ENCODE results near the gene ZFAND3. TPM values are rescaled to one million over a fixed set of nuclear protein-coding genes. Genes with fewer than 3 reads are reported as not detected.

ZFAND3 gene
- total and polyA plus RNA-seq, 2 experiments from 2014 or later = 16.9 to 28.2 TPM

DNA sequence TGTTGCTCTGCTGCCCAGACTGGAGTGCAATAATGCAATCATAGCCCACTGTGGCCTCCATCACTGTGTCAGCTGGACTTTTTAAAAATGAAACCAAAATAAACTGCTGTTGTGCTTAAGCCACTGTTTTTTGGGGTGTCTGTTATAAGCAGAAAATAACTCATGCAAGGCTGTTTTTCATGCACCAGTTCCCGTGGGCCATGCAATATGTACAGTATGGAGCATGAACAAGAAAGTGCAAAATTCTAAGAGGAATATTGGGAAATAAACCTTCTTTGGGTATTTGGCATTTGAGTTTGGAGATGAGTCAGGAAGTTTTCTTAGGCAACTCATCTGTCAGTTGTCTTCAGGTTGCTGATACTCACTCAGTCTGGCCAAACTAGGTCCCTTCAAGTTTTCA, 14.9 kb upstream of the ZFAND3 start:
- H3K9me3 Mint-ChIP-seq = no peaks in the 10 kb centered on the region
- no peaks in the 10 kb centered on the region for H3K36me3 ChIP-seq (ENCODE audit: insufficient read depth)
- H3K27ac Mint-ChIP-seq = no peak overlapping the region
- no peak overlapping the region for H3K4me2 ChIP-seq
- DNase-seq (ENCODE audit: low spot score) (no peak), ATAC-seq (no peak)
- no peak overlapping the region for H3K4me3 Mint-ChIP-seq
- H3K27me3 ChIP-seq (ENCODE audit: insufficient read depth) = no peaks in the 10 kb centered on the region
- no peaks in the 10 kb centered on the region for H3K79me2 ChIP-seq (replicated peaks; ENCODE audit: insufficient read depth)
- no peaks in the 10 kb centered on the region for H3F3A ChIP-seq (replicated peaks; ENCODE audit: low read depth)
- H3K4me3 ChIP-seq = no peak overlapping the region
- H3K27me3 Mint-ChIP-seq (ENCODE audit: insufficient read depth, low read depth, poor library complexity) = peaks cover 6% of the 10 kb centered on the region
- peaks cover 7% of the 10 kb centered on the region for H3K4me1 ChIP-seq (ENCODE audit: insufficient read depth)
- no peak overlapping the region for H2AFZ ChIP-seq
- H3K4me1 Mint-ChIP-seq = peaks cover 12% of the 10 kb centered on the region
- TF ChIP-seq EZH2phosphoT487 (IDR thresholded peaks at IDR 0.05; ENCODE audit: unreplicated experiment) = no peak
- no peak for TF ChIP-seq EZH2 (IDR thresholded peaks at IDR 0.05; ENCODE audit: low read depth, unreplicated experiment)
- TF ChIP-seq, protein P1, sequence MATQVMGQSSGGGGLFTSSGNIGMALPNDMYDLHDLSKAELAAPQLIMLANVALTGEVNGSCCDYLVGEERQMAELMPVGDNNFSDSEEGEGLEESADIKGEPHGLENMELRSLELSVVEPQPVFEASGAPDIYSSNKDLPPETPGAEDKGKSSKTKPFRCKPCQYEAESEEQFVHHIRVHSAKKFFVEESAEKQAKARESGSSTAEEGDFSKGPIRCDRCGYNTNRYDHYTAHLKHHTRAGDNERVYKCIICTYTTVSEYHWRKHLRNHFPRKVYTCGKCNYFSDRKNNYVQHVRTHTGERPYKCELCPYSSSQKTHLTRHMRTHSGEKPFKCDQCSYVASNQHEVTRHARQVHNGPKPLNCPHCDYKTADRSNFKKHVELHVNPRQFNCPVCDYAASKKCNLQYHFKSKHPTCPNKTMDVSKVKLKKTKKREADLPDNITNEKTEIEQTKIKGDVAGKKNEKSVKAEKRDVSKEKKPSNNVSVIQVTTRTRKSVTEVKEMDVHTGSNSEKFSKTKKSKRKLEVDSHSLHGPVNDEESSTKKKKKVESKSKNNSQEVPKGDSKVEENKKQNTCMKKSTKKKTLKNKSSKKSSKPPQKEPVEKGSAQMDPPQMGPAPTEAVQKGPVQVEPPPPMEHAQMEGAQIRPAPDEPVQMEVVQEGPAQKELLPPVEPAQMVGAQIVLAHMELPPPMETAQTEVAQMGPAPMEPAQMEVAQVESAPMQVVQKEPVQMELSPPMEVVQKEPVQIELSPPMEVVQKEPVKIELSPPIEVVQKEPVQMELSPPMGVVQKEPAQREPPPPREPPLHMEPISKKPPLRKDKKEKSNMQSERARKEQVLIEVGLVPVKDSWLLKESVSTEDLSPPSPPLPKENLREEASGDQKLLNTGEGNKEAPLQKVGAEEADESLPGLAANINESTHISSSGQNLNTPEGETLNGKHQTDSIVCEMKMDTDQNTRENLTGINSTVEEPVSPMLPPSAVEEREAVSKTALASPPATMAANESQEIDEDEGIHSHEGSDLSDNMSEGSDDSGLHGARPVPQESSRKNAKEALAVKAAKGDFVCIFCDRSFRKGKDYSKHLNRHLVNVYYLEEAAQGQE (IDR thresholded peaks at IDR 0.05; ENCODE audit: unreplicated experiment) = no peak
- TF ChIP-seq NANOG (IDR thresholded peaks at IDR 0.05; ENCODE audit: borderline replicate concordance) = no peak
- TF ChIP-seq CREB1 (CRISPR knock-in tag; IDR thresholded peaks at IDR 0.05; ENCODE audit: low read depth) = no peak
- TF ChIP-seq STAT1 (IDR thresholded peaks at IDR 0.05; ENCODE audit: unreplicated experiment) = no peak
- TF ChIP-seq, protein P2, sequence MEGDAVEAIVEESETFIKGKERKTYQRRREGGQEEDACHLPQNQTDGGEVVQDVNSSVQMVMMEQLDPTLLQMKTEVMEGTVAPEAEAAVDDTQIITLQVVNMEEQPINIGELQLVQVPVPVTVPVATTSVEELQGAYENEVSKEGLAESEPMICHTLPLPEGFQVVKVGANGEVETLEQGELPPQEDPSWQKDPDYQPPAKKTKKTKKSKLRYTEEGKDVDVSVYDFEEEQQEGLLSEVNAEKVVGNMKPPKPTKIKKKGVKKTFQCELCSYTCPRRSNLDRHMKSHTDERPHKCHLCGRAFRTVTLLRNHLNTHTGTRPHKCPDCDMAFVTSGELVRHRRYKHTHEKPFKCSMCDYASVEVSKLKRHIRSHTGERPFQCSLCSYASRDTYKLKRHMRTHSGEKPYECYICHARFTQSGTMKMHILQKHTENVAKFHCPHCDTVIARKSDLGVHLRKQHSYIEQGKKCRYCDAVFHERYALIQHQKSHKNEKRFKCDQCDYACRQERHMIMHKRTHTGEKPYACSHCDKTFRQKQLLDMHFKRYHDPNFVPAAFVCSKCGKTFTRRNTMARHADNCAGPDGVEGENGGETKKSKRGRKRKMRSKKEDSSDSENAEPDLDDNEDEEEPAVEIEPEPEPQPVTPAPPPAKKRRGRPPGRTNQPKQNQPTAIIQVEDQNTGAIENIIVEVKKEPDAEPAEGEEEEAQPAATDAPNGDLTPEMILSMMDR (conservative IDR thresholded peaks at IDR 0.05; ENCODE audit: low read depth in 2 of 2) = no peak
- TF ChIP-seq ZNF114 (CRISPR knock-in tag; IDR thresholded peaks at IDR 0.05) = no peak
- no peak overlapping the region for H3K27ac ChIP-seq (ENCODE audit: low read depth)
- no peaks in the 10 kb centered on the region for H3K9me2 ChIP-seq (ENCODE audit: insufficient read depth)
- H3K36me3 Mint-ChIP-seq (ENCODE audit: low read depth) = no peaks in the 10 kb centered on the region
- no peaks in the 10 kb centered on the region for H4K20me1 ChIP-seq (replicated peaks; ENCODE audit: insufficient read depth)

DNA sequence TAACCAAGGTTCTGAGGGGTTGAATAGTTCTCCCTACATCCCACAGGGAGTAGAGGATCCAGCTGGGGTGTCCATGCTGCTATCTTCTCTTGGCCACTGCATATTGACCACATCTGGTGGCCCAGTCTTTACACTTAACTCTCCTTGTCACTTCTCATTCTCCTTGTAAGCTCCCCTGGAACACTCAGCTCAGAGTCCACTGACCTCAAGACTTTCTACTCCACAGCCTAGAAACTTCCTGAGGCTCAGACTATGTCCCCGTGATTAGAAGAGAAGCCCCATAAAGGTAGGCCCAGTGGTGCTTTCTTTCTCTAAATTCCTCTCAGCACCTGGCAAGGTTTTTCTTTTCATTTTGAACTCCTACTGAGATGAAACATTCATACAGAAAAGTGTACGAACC, 13.3 kb upstream of the ZFAND3 start:
- Histone ChIP-seq H3K36me3 (ENCODE audit: insufficient read depth) (no peaks in the 10 kb centered on the region), H2AFZ (no peak overlapping the region), H3K4me1 (ENCODE audit: insufficient read depth) (peaks cover 7% of the 10 kb centered on the region), H3K79me2 (replicated peaks; ENCODE audit: insufficient read depth) (no peaks in the 10 kb centered on the region), H3K4me2 (no peak overlapping the region), H3K27me3 (ENCODE audit: insufficient read depth) (no peaks in the 10 kb centered on the region), H4K20me1 (replicated peaks; ENCODE audit: insufficient read depth) (no peaks in the 10 kb centered on the region), H3K9me2 (ENCODE audit: insufficient read depth) (no peaks in the 10 kb centered on the region), H3F3A (replicated peaks; ENCODE audit: low read depth) (no peaks in the 10 kb centered on the region), H3K4me3 (no peak overlapping the region), H3K27ac (ENCODE audit: low read depth) (no peak overlapping the region)
- no peak for ATAC-seq
- Mint-ChIP-seq H3K36me3 (ENCODE audit: low read depth) (no peaks in the 10 kb centered on the region), H3K4me3 (no peak overlapping the region), H3K27me3 (ENCODE audit: insufficient read depth, low read depth, poor library complexity) (peaks cover 4% of the 10 kb centered on the region), H3K27ac (no peak overlapping the region), H3K4me1 (peaks cover 10% of the 10 kb centered on the region), H3K9me3 (no peaks in the 10 kb centered on the region)
- no peak for DNase-seq (ENCODE audit: low spot score)
- TF ChIP-seq NANOG (IDR thresholded peaks at IDR 0.05; ENCODE audit: borderline replicate concordance) (no peak), POLR2AphosphoS5 (IDR thresholded peaks at IDR 0.05; ENCODE audit: low read depth) (no peak), STAT1 (IDR thresholded peaks at IDR 0.05; ENCODE audit: unreplicated experiment) (no peak), ZNF114 (CRISPR knock-in tag; IDR thresholded peaks at IDR 0.05) (no peak)
- TF ChIP-seq, protein P3, sequence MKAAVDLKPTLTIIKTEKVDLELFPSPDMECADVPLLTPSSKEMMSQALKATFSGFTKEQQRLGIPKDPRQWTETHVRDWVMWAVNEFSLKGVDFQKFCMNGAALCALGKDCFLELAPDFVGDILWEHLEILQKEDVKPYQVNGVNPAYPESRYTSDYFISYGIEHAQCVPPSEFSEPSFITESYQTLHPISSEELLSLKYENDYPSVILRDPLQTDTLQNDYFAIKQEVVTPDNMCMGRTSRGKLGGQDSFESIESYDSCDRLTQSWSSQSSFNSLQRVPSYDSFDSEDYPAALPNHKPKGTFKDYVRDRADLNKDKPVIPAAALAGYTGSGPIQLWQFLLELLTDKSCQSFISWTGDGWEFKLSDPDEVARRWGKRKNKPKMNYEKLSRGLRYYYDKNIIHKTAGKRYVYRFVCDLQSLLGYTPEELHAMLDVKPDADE (IDR thresholded peaks at IDR 0.05) = no peak
- TF ChIP-seq, protein P2 (conservative IDR thresholded peaks at IDR 0.05; ENCODE audit: low read depth in 2 of 2) = no peak
- TF ChIP-seq, protein P1 (IDR thresholded peaks at IDR 0.05; ENCODE audit: unreplicated experiment) = no peak

Measured in GM23338 (cell line).